Fibroblast of pulmonary artery (primary cell): Measurements from ENCODE around the gene LYRM1.

Experiments
- DNase-seq: peaks from one replicate; pipeline ENCODE4 v3.0.0-alpha.2; 2010; ENCODE audit warnings: low read depth
- H3K4me3 ChIP-seq: replicated peaks from 2 replicates; pipeline ENCODE4 v1.5.1; 2011; ENCODE audit warnings: low read depth, mild to moderate bottlenecking, control low read depth, low read length, moderate library complexity
- CTCF ChIP-seq: IDR thresholded peaks from 2 replicates; pipeline ENCODE4 v1.5.1; 2011; ENCODE audit warnings: mild to moderate bottlenecking, control low read depth, low read length, inconsistent platforms; ENCODE audit errors: missing control alignments

LYRM1 gene

GRCh38 chr16:20900299-20901067 lies at the start of gene LYRM1, which contains the start of gene DCUN1D3:
Gene LYRM1, plus strand, starts transcription at chr16:20900771. Its CDS starts 14,785 bp downstream, at chr16:20915556.
Gene DCUN1D3, minus strand, starts transcription at chr16:20900358. Its CDS starts 37,820 bp downstream, at chr16:20862538.
- H3K4me3 ChIP-seq, result peak within 1 kb of the TSS; percentile 82
- DNase-seq, result peak; percentile 100
- no peak for TF ChIP-seq CTCF

- H3K4me3 ChIP-seq, result no peak overlapping the region
- peak; percentile 32 for DNase-seq
- no peak for TF ChIP-seq CTCF
Measured at GRCh38 chr16:20850981-20851380, 49.6 kb upstream of the LYRM1 start.

GRCh38 chr16:20851601-20852000 lies 49.0 kb upstream of the LYRM1 start:
- peak; percentile 99 for DNase-seq
- TF ChIP-seq CTCF, result no peak
- no peak overlapping the region for H3K4me3 ChIP-seq

- H3K4me3 ChIP-seq, result no peak overlapping the region
- DNase-seq, result peak; percentile 32
- TF ChIP-seq CTCF, result no peak
Measured at GRCh38 chr16:20853143-20853542, 47.4 kb upstream of the LYRM1 start.

GRCh38 chr16:20853981-20854620 lies 46.5 kb upstream of the LYRM1 start:
- TF ChIP-seq CTCF, result no peak
- no peak for DNase-seq
- H3K4me3 ChIP-seq, result no peak overlapping the region

- no peak overlapping the region for H3K4me3 ChIP-seq
- DNase-seq, result no peak
- TF ChIP-seq CTCF, result no peak
Measured at GRCh38 chr16:20854963-20855362, 45.6 kb upstream of the LYRM1 start.
